ENCODE results near the gene ECHDC1.

- TF ChIP-seq POLR2A (IDR thresholded peaks at IDR 0.05; ENCODE audit: extremely low read depth, insufficient read length) (no peak), CTCF (IDR thresholded peaks at IDR 0.05; ENCODE audit: low read depth, low read length) (no peak)
Observed at GRCh38 chr6:127288705-127289104, 54.7 kb downstream of the ECHDC1 start.
